ENCODE results near the gene NPY5R. TPM values are rescaled to one million over a fixed set of nuclear protein-coding genes. Genes with fewer than 3 reads are reported as not detected.

The NPY5R gene
- total RNA-seq, 2 donors from 2014 or later = 0.24 to 0.30 TPM

- H3K27me3 ChIP-seq = no peaks in the 10 kb centered on the region
- H3K4me1 ChIP-seq = no peaks in the 10 kb centered on the region
- H3K9me3 ChIP-seq = no peaks in the 10 kb centered on the region
- no peak overlapping the region for H3K27ac ChIP-seq
- no peak for TF ChIP-seq CTCF (IDR thresholded peaks at IDR 0.05)
- no peak overlapping the region for H3K4me3 ChIP-seq
- DNase-seq (ENCODE audit: low spot score) = no peak
- no peaks in the 10 kb centered on the region for H3K36me3 ChIP-seq
Observed at GRCh38 chr4:163372029-163372428, 28.3 kb downstream of the NPY5R start.

GRCh38 chr4:163378661-163379060 lies 35.0 kb downstream of the NPY5R start:
- H3K36me3 ChIP-seq = no peaks in the 10 kb centered on the region
- H3K9me3 ChIP-seq = no peaks in the 10 kb centered on the region
- DNase-seq (ENCODE audit: low spot score) = no peak
- TF ChIP-seq CTCF (IDR thresholded peaks at IDR 0.05) = no peak
- no peaks in the 10 kb centered on the region for H3K27me3 ChIP-seq
- H3K4me1 ChIP-seq = no peaks in the 10 kb centered on the region
- H3K27ac ChIP-seq = no peak overlapping the region
- no peak overlapping the region for H3K4me3 ChIP-seq

DNA sequence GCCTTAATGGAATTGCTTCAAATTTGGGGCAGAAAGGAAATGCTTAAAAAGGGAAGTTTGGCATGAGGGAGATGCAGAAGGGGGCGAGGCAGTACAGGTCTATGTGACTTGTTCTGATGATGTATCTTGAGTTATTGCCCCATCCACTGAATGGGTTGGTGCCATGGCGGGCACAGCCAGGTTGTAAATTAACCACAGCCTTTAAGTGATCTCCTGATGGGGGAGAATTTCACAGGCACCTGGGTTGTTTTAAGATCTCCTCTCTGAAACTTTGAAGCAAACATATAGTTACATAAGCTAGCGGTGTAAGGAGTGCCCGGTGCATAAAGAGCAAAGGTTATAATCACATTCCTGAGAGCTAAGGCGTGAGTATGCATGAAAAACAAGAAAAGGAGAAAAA lies 37.0 kb downstream of the NPY5R start:
- Histone ChIP-seq H3K36me3 (no peaks in the 10 kb centered on the region), H3K27me3 (no peaks in the 10 kb centered on the region), H3K4me3 (no peak overlapping the region), H3K9me3 (no peaks in the 10 kb centered on the region), H3K4me1 (no peaks in the 10 kb centered on the region), H3K27ac (no peak overlapping the region)
- no peak for TF ChIP-seq CTCF (IDR thresholded peaks at IDR 0.05)
- no peak for DNase-seq (ENCODE audit: low spot score)

GRCh38 chr4:163382178-163382869 lies 38.6 kb downstream of the NPY5R start:
- H3K4me3 ChIP-seq = no peak overlapping the region
- H3K36me3 ChIP-seq = no peaks in the 10 kb centered on the region
- H3K4me1 ChIP-seq = no peaks in the 10 kb centered on the region
- TF ChIP-seq CTCF (IDR thresholded peaks at IDR 0.05) = no peak
- DNase-seq (ENCODE audit: low spot score) = no peak
- H3K27me3 ChIP-seq = no peaks in the 10 kb centered on the region
- H3K9me3 ChIP-seq = no peaks in the 10 kb centered on the region
- no peak overlapping the region for H3K27ac ChIP-seq

DNA sequence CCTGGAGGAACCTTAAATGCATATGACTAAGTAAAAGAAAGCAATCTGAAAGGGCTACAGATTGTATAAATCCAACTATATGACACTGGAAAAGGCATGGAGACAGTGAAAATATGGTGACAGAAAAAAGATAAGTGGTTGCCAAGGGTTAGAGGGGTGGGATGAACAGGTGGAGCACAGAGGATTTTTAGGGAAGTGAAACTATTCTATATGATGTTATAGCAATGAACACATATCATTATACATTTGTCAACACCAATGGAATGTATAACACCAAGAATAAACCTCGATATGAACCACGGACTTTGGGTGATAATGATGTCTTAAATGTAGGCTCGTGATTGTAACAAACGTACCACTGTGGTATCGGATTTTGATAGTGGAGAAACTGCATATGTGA lies 40.7 kb downstream of the NPY5R start:
- H3K27ac ChIP-seq = no peak overlapping the region
- no peak for DNase-seq (ENCODE audit: low spot score)

More for the DNA sequence above, 40.7 kb downstream of the NPY5R start:
- Histone ChIP-seq H3K36me3 (no peaks in the 10 kb centered on the region), H3K4me3 (no peak overlapping the region), H3K9me3 (no peaks in the 10 kb centered on the region), H3K4me1 (no peaks in the 10 kb centered on the region), H3K27me3 (no peaks in the 10 kb centered on the region)
- no peak for TF ChIP-seq CTCF (IDR thresholded peaks at IDR 0.05)
